ENCODE data around the gene RTTN. TPM values are rescaled to one million over a fixed set of nuclear protein-coding genes. Genes with fewer than 3 reads are reported as not detected.

RTTN gene
- total and polyA plus RNA-seq, 2 of the 4 experiments (the other 2 are of a cell fraction): 5.8 to 19.9 TPM

- Histone ChIP-seq H2BK15ac (ENCODE audit: low read depth, low read length) (no peak overlapping the region), H3K9me3 (ENCODE audit: control insufficient read depth, insufficient read depth, low read length) (no peaks in the 10 kb centered on the region), H2AK9ac (replicated peaks; ENCODE audit: low read depth, low read length, poor library complexity) (no peak overlapping the region), H4K8ac (ENCODE audit: low read depth in 2 of 2, low read length in 2 of 2) (no peak overlapping the region), H3K79me1 (ENCODE audit: low read depth in 1 of 2, low read length in 2 of 2) (peaks cover 3 to 5% of the 10 kb centered on the region in 2 experiments; a peak in 2 of 4 replicates), H4K20me1 (ENCODE audit: insufficient read depth, low read length) (no peaks in the 10 kb centered on the region), H2BK120ac (ENCODE audit: low read depth, low read length) (no peak overlapping the region), H3K23ac (ENCODE audit: low read depth, low read length) (no peak overlapping the region), H3K56ac (ENCODE audit: extremely low read depth, insufficient read depth, low read length) (no peak overlapping the region), H4K5ac (ENCODE audit: low read depth, low read length) (no peak overlapping the region), H2AFZ (replicated peaks; ENCODE audit: low read length, poor library complexity) (no peak overlapping the region), H3K9me1 (ENCODE audit: insufficient read depth, low read length) (no peaks in the 10 kb centered on the region), H3K27ac (ENCODE audit: insufficient read depth, low read length) (no peak overlapping the region), H3K27me3 (ENCODE audit: control insufficient read depth, insufficient read depth, low read length) (no peaks in the 10 kb centered on the region), H3K4me2 (ENCODE audit: low read depth, low read length) (no peak overlapping the region), H3K4me3 (ENCODE audit: insufficient read depth, low read depth, low read length) (no peak overlapping the region), H4K91ac (ENCODE audit: insufficient read depth, low read depth, low read length) (no peak overlapping the region), H3K4ac (ENCODE audit: low read depth, low read length) (no peak overlapping the region), H3K18ac (ENCODE audit: low read depth, low read length) (no peak overlapping the region), H3K36me3 (ENCODE audit: control insufficient read depth, insufficient read depth, low read length) (peaks cover 6% of the 10 kb centered on the region), H2BK20ac (ENCODE audit: low read depth, low read length) (no peak overlapping the region), H3K9ac (ENCODE audit: low read depth, low read length) (no peak overlapping the region), H3K4me1 (ENCODE audit: control insufficient read depth, insufficient read depth, low read length) (no peaks in the 10 kb centered on the region), H3K14ac (replicated peaks; ENCODE audit: low read depth, low read length) (no peak overlapping the region), H2AK5ac (ENCODE audit: low read depth, low read length) (no peak overlapping the region), H2BK5ac (ENCODE audit: low read depth, low read length, poor library complexity, severe bottlenecking) (no peak overlapping the region)
- TF ChIP-seq NFE2L2 (IDR thresholded peaks at IDR 0.05; ENCODE audit: low read depth, low read length) (no peak), CHD1 (IDR thresholded peaks at IDR 0.05; ENCODE audit: low read depth, low read length) (no peak), MAFK (IDR thresholded peaks at IDR 0.05; ENCODE audit: low read depth, low read length) (no peak), USF2 (IDR thresholded peaks at IDR 0.05; ENCODE audit: low read depth, low read length) (no peak), CEBPB (IDR thresholded peaks at IDR 0.05; ENCODE audit: low read depth, low read length) (no peak), FOS (IDR thresholded peaks at IDR 0.05; ENCODE audit: low read depth, low read length) (no peak), RAD21 (IDR thresholded peaks at IDR 0.05; ENCODE audit: low read length) (no peak), MXI1 (IDR thresholded peaks at IDR 0.05; ENCODE audit: borderline replicate concordance, low read depth, low read length) (no peak), POLR2A (IDR thresholded peaks at IDR 0.05; ENCODE audit: low read depth, low read length) (no peak), RFX5 (IDR thresholded peaks at IDR 0.05; ENCODE audit: low read depth, low read length) (no peak)
- in situ Hi-C loops (cut with MboI; ENCODE audit: low sequenced_read_pairs): loop anchor here (5.0 kb wide), 1 partner anchor 234 kb away; no protein-coding TSS in a partner anchor
- no TSS peak for BruUV-seq (replicated peaks)
- intact Hi-C loops (cut with micrococcal nuclease): no loop called here
- CTCF ChIA-PET: no interaction called here
- dilution Hi-C loops (cut with HindIII; ENCODE audit: low sequenced_read_pairs, unreplicated experiment): loop anchor here (25.0 kb wide), 1 partner anchor 239 kb away; no protein-coding TSS in a partner anchor
- POLR2A ChIA-PET (ENCODE audit: unreplicated experiment): no interaction called here
- no peak for DNase-seq
- WGBS, 2 experiments (ENCODE audit: extremely low coverage in 2 of 2, insufficient read length in 1 of 2): no CpG with 5 or more reads among the region's 3 CpGs
- no peak for ATAC-seq (ENCODE audit: low read depth)
Observed at GRCh38 chr18:70197844-70198243, 7.6 kb downstream of the RTTN start.
